Measurements from ENCODE around the gene KREMEN2.

Gene KREMEN2

GRCh38 chr16:2963723-2964474 lies at the start of gene KREMEN2:
Gene KREMEN2 (plus strand): TSS chr16:2964275. CDS start chr16:2964521, 246 bp downstream.
- peak; percentile 75 for DNase-seq (ENCODE audit: low spot score)
- in situ Hi-C loops (cut with MboI; ENCODE audit: low pct_unique_long_range_greater_than_20kb, low sequenced_read_pairs, unreplicated experiment), result no loop called here
- TF ChIP-seq, protein P1, sequence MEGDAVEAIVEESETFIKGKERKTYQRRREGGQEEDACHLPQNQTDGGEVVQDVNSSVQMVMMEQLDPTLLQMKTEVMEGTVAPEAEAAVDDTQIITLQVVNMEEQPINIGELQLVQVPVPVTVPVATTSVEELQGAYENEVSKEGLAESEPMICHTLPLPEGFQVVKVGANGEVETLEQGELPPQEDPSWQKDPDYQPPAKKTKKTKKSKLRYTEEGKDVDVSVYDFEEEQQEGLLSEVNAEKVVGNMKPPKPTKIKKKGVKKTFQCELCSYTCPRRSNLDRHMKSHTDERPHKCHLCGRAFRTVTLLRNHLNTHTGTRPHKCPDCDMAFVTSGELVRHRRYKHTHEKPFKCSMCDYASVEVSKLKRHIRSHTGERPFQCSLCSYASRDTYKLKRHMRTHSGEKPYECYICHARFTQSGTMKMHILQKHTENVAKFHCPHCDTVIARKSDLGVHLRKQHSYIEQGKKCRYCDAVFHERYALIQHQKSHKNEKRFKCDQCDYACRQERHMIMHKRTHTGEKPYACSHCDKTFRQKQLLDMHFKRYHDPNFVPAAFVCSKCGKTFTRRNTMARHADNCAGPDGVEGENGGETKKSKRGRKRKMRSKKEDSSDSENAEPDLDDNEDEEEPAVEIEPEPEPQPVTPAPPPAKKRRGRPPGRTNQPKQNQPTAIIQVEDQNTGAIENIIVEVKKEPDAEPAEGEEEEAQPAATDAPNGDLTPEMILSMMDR (IDR thresholded peaks at IDR 0.05; ENCODE audit: extremely low read depth, insufficient read depth, missing control alignments), result no peak

DNA sequence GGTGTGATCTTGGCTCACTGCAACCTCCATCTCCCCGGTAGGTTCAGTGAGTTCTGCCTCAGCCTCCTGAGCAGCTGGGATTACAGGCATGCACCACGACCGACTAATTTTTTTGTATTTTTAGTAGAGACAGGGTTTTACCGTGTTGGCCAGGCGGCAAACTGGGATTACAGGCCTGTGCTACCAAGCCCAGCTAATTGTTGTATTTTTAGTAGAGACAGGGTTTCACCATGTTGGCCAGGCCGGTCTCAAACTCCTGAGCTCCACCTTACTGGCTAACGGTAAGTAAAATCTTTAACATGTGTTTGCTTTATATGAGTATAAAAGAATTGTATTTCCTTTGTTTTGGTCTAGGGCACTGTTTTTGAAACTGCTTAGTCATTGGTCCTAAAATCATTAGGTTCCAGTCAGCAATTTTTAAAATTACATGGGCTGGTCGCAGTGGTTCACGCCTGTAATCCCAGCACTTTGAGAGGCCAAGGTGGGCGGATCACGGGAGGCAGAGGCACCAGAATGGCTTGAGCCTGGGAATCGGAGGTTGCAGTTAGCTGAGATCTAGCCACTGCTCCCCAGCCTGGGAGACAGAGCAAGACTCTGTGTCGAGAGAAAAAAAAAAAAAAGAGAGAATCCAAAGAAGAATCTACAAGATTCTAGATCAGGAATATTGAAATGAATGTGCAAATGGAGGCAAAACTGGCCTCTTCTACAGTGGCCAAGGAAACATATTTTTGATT lies 48.7 kb upstream of the KREMEN2 start:
- no peak for DNase-seq (ENCODE audit: low spot score)

DNA sequence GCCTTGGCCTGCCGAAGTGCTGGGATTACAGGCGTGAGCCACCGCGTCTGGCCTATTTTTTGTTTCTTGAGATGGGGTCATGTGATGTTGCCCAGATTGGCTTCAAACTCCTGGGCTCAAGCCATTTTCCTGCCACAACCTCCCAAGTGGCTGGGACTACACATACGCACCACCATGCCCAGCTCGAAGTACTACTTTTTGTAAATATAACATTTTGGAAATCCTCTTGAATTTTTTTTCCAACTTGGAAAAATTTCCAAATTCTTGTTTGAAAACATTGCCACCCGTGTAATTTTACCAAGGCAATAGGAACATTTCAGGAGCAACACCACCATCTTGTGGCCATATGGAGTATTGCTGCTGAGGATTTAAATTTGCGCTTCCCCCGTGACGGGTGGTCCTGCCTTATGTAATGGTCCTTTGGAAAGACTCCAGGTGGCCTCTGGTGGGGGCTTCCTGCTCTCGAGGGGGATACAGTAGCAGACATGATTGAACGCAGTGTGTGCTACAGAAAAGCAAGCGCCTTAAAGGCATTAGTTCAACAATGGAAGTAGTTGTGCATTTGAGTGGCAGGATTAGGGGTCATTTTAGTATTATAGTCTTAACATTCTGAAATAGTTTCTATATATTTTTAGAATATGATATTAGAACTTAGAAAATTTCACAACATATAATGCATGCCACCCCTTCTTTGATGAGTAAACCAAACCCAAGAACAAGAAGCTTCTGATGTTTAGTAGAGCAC lies 44.4 kb upstream of the KREMEN2 start:
- DNase-seq (ENCODE audit: low spot score), result peak; percentile 68
- in situ Hi-C loops (cut with MboI; ENCODE audit: low pct_unique_long_range_greater_than_20kb, low sequenced_read_pairs, unreplicated experiment), result no loop called here
- TF ChIP-seq, protein P1 (IDR thresholded peaks at IDR 0.05; ENCODE audit: extremely low read depth, insufficient read depth, missing control alignments), result peak; percentile 70

More for the DNA sequence above, 48.7 kb upstream of the KREMEN2 start:
- TF ChIP-seq, protein P1 (IDR thresholded peaks at IDR 0.05; ENCODE audit: extremely low read depth, insufficient read depth, missing control alignments), result no peak
- in situ Hi-C loops (cut with MboI; ENCODE audit: low pct_unique_long_range_greater_than_20kb, low sequenced_read_pairs, unreplicated experiment), result no loop called here

DNA sequence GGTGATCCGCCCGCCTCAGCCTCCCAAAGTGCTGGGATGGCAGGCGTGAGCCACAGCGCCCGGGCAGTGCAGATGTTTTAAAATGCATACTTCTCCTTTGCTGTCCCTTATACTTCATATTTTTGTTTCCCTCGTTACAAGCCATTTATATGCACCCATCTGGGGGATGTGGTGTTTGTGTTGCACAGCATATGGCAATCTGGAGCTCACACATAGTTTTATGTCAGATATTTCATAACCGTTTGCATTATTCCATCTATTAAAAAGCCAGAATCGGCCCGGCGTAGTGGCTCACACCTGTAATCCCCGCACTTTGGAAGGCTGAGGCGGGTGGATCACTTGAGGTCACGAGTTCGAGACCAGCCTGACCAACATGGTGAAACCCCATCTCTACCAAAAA lies 40.6 kb upstream of the KREMEN2 start:
- no peak for DNase-seq (ENCODE audit: low spot score)
- in situ Hi-C loops (cut with MboI; ENCODE audit: low pct_unique_long_range_greater_than_20kb, low sequenced_read_pairs, unreplicated experiment), result no loop called here
- TF ChIP-seq, protein P1 (IDR thresholded peaks at IDR 0.05; ENCODE audit: extremely low read depth, insufficient read depth, missing control alignments), result no peak

DNA sequence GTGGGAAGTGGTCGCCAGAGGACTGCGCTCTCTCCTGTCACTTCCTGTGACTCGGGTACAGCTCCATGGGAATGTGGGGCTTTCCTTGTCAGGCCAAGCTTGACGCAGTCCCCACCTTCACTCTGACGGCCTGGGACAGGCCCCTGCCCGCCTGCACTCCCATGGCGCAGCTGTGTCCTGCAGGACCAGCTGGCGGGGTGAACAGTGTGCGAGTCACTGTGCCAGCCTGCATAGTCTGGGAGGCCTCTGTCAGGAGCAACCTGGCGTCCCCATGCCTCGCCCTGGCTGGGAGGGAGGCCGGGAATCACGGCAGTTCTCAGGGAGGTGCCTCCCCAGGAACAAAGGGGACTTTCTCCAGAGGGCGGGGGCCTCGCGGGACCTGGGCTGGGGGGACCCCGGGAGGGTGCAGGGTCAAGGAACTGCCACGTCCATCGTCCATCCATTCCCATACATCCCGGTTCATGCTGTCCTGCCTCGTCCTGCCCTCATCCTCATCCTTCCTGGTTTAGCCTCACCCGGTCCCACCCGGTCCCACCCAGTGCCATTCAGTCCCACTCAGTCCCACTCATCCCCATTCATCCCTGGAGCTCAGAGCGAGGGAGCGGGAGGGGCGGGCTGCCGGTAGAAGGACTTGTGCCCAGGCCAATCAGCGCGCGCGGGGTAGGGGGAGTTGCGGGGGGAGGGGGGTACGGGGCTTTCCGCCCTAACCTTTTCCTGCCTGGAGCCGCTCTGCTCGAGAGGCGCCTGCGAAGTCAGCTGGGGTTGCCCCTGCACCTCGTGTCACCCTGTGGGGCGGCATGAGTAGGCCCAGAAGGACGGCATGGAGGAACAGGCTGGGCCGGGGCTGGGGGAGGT lies 38.9 kb upstream of the KREMEN2 start:
- TF ChIP-seq, protein P1 (IDR thresholded peaks at IDR 0.05; ENCODE audit: extremely low read depth, insufficient read depth, missing control alignments), result no peak
- no peak for DNase-seq (ENCODE audit: low spot score)
- in situ Hi-C loops (cut with MboI; ENCODE audit: low pct_unique_long_range_greater_than_20kb, low sequenced_read_pairs, unreplicated experiment), result no loop called here

Data from GM13977 (cell line).